PFSK-1 (cell line): ENCODE results near the gene BMP2.

ENCODE experiments used
- POLR2AphosphoS5 ChIP-seq: IDR thresholded peaks from 2 replicates; pipeline ENCODE4 v1.6.1; 2012; ENCODE audit warnings: low read depth, mild to moderate bottlenecking, control low read depth, low read length, moderate library complexity
- REST ChIP-seq, 2 experiments: IDR thresholded peaks; 2 replicates each; pipeline versions ENCODE4 v1.6.1 to v1.8.0; 2011 to 2012; ENCODE audit warnings: low read depth in 2 of 2, low read length in 2 of 2, control low read depth in 1 of 2, inconsistent platforms in 1 of 2, mild to moderate bottlenecking in 1 of 2, moderate library complexity in 1 of 2; ENCODE audit not compliant: insufficient read depth in 1 of 2

DNA sequence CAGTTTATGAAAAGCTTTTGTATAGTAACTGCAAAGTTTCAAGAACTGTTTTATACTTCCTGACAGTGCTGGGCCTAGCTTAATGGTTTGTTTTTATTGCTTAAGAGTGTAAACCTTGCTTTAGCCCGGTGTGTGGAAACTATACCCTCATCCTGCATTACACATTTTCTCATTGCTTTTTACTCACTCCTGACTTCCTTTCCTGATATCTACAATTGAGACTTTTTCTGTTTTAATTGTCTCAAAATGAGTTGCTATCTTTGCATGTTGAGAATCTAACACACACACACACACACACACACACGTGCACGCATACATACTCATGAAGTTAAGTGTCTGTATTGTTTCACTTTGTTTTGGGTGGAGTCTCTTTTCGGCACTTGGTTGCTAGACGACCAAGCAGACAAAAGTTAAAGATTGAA is 16.7 kb downstream of the BMP2 start:
- TF ChIP-seq REST (IDR thresholded peaks at IDR 0.05; ENCODE audit: insufficient read depth in 1 of 2, low read depth in 2 of 2, low read length in 2 of 2) (no peak), POLR2AphosphoS5 (no peak)
